SK-N-SH treated with all-trans-retinoic acid at 6 μM for 48 hours (cell line): Measurements from ENCODE around the gene LTBP1.
A peak's percentile ranks its signal among the peaks of the same experiment; 100 is the strongest.
"Not testable (repeated sequence)": the region's sequence is repeated elsewhere in the genome, so short reads cannot be mapped to it uniquely, and the experiment has no call there.

Experiments
- ATAC-seq: fragments of 200-7000 bp; cut with Tn5 transposase; 3 replicates; pipeline ENCODE4 v1.9.1; 2020; ENCODE audit warnings: mild to moderate bottlenecking, moderate library complexity
- BACH2 ChIP-seq: fragments of 250-450 bp; sonication (Bioruptor Pico); IDR thresholded peaks from 2 replicates; pipeline ENCODE4 v1.9.0; 2021; ENCODE audit warnings: mild to moderate bottlenecking, borderline replicate concordance
- CSDC2 ChIP-seq: fragments of 250-450 bp; sonication (Bioruptor Pico); IDR thresholded peaks from 2 replicates; pipeline ENCODE4 v1.5.0; 2020; ENCODE audit warnings: mild to moderate bottlenecking, moderate library complexity
- ESRRG ChIP-seq: fragments of 250-450 bp; sonication (Bioruptor Pico); IDR thresholded peaks from 2 replicates; pipeline ENCODE4 v1.6.1; 2021; ENCODE audit warnings: mild to moderate bottlenecking
- ISL1 ChIP-seq: fragments of 250-450 bp; sonication (Bioruptor Pico); IDR thresholded peaks from 2 replicates; pipeline ENCODE4 v2.1.2; 2022; ENCODE audit warnings: mild to moderate bottlenecking, moderate library complexity
- OSR1 ChIP-seq: fragments of 250-450 bp; sonication (Bioruptor Pico); IDR thresholded peaks from 2 replicates; pipeline ENCODE4 v1.8.0; 2022; ENCODE audit warnings: moderate library complexity, mild to moderate bottlenecking, inconsistent platforms
- PPARA ChIP-seq: fragments of 250-450 bp; sonication (Bioruptor Pico); IDR thresholded peaks from 2 replicates; pipeline ENCODE4 v1.5.0; 2020; ENCODE audit warnings: mild to moderate bottlenecking, borderline replicate concordance
- RARB ChIP-seq: fragments of 250-450 bp; sonication (Bioruptor Pico); IDR thresholded peaks from 2 replicates; pipeline ENCODE4 v1.8.0; 2021; ENCODE audit warnings: mild to moderate bottlenecking, moderate library complexity
- SNAI2 ChIP-seq: fragments of 250-450 bp; sonication (Bioruptor Pico); IDR thresholded peaks from 2 replicates; pipeline ENCODE4 v1.5.0; 2020; ENCODE audit warnings: mild to moderate bottlenecking, moderate library complexity
- TCF4 ChIP-seq: fragments of 250-450 bp; sonication (Bioruptor Pico); IDR thresholded peaks from 2 replicates; pipeline ENCODE4 v1.8.0; 2021; ENCODE audit warnings: mild to moderate bottlenecking, moderate library complexity, borderline replicate concordance
- TOX ChIP-seq: fragments of 250-450 bp; sonication (Bioruptor Pico); IDR thresholded peaks from 2 replicates; pipeline ENCODE4 v1.8.0; 2021; ENCODE audit warnings: mild to moderate bottlenecking, moderate library complexity, borderline replicate concordance
- ZC3H10 ChIP-seq: fragments of 250-450 bp; sonication (Bioruptor Pico); IDR thresholded peaks from 2 replicates; pipeline ENCODE4 v1.5.1; 2021; ENCODE audit warnings: mild to moderate bottlenecking, moderate library complexity
- ZFP3 ChIP-seq: fragments of 250-450 bp; sonication (Bioruptor Pico); IDR thresholded peaks from 2 replicates; pipeline ENCODE4 v1.5.0; 2020; ENCODE audit warnings: mild to moderate bottlenecking, moderate library complexity
- ZFP30 ChIP-seq: fragments of 450-650 bp; formaldehyde crosslinking; IDR thresholded peaks from 2 replicates; pipeline ENCODE4 v1.5.0; 2022; ENCODE audit warnings: mild to moderate bottlenecking, moderate library complexity
- ZNF565 ChIP-seq: fragments of 450-650 bp; formaldehyde crosslinking; conservative IDR thresholded peaks from 2 replicates; pipeline ENCODE4 v1.5.0; 2020; ENCODE audit warnings: low read depth, mild to moderate bottlenecking, moderate library complexity
- ZNF70 ChIP-seq: fragments of 450-650 bp; formaldehyde crosslinking; IDR thresholded peaks from 2 replicates; pipeline ENCODE4 v1.5.0; 2020; ENCODE audit warnings: mild to moderate bottlenecking, moderate library complexity
- ZNF8 ChIP-seq: fragments of 450-650 bp; formaldehyde crosslinking; IDR thresholded peaks from 2 replicates; pipeline ENCODE4 v1.5.0; 2020; ENCODE audit warnings: mild to moderate bottlenecking, moderate library complexity
- TF ChIP-seq, protein P1 (sequence below): fragments of 250-450 bp; sonication (Bioruptor Pico); IDR thresholded peaks from 2 replicates; pipeline ENCODE4 v1.5.0; 2020; ENCODE audit warnings: mild to moderate bottlenecking, moderate library complexity
- TF ChIP-seq, protein P2 (sequence below): fragments of 250-450 bp; sonication (Bioruptor Pico); IDR thresholded peaks from 2 replicates; pipeline ENCODE4 v1.8.0; 2021; ENCODE audit warnings: low read depth, mild to moderate bottlenecking, moderate library complexity, borderline replicate concordance
- TF ChIP-seq, protein P3 (sequence below): fragments of 250-450 bp; sonication (Bioruptor Pico); IDR thresholded peaks from 2 replicates; pipeline ENCODE4 v1.5.1; 2021; ENCODE audit warnings: mild to moderate bottlenecking, moderate library complexity
- TF ChIP-seq, protein P4 (sequence below): fragments of 250-450 bp; sonication (Bioruptor Pico); IDR thresholded peaks from 2 replicates; pipeline ENCODE4 v1.8.0; 2020; ENCODE audit warnings: mild to moderate bottlenecking, moderate library complexity, borderline replicate concordance
- TF ChIP-seq, protein P5 (sequence below): fragments of 250-450 bp; sonication (Bioruptor Pico); IDR thresholded peaks from 2 replicates; pipeline ENCODE4 v1.5.1; 2020; ENCODE audit warnings: low read depth, mild to moderate bottlenecking, moderate library complexity

LTBP1 gene

DNA sequence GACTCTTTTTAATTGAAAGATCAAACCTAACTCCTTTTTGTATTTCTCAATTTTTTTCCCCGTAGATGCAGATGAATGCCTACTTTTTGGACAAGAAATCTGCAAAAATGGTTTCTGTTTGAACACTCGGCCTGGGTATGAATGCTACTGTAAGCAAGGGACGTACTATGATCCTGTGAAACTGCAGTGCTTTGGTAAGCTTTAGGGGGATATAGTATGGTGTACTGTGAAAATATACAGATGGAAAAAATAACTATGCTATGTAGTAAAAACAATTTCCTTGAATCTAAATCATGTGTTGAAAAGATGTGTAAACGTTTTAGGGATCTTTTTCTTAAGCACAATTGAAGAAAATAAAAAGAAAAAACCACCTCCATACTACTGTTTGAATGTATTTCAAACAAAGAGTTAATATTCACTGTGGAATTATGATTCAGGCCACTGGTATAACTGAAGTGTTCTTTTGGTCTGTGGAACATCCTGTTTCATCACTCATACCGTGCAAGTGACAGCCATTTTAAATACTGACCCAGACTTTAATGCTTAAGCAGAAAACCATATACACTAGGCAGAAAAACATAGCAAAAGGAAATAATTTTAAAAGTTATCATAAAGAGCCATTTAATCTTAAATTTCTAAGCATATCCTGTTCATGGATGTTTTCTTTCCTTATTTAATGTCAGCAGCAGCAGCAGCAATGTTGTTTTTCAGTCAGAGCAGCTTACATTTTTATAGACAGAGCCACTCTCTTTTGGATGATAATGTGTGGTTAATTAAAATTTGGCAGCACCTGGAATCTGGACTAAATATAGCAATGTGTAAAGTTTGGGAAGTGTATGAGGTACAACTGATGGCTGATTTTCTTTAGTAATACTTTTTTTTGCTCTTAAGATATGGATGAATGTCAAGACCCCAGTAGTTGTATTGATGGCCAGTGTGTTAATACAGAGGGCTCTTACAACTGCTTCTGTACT lies 416.9 kb downstream of the LTBP1 start:
- peak; percentile 24; the same call in 1 of the 3 replicates for ATAC-seq
- no peak for TF ChIP-seq ISL1 (CRISPR knock-in tag)
- TF ChIP-seq ZFP30 (CRISPR knock-in tag): no peak
- TF ChIP-seq TOX (CRISPR knock-in tag): no peak
- no peak for TF ChIP-seq ZC3H10
- no peak for TF ChIP-seq PPARA (CRISPR knock-in tag)
- TF ChIP-seq SNAI2 (CRISPR knock-in tag): no peak
- TF ChIP-seq, protein P1, sequence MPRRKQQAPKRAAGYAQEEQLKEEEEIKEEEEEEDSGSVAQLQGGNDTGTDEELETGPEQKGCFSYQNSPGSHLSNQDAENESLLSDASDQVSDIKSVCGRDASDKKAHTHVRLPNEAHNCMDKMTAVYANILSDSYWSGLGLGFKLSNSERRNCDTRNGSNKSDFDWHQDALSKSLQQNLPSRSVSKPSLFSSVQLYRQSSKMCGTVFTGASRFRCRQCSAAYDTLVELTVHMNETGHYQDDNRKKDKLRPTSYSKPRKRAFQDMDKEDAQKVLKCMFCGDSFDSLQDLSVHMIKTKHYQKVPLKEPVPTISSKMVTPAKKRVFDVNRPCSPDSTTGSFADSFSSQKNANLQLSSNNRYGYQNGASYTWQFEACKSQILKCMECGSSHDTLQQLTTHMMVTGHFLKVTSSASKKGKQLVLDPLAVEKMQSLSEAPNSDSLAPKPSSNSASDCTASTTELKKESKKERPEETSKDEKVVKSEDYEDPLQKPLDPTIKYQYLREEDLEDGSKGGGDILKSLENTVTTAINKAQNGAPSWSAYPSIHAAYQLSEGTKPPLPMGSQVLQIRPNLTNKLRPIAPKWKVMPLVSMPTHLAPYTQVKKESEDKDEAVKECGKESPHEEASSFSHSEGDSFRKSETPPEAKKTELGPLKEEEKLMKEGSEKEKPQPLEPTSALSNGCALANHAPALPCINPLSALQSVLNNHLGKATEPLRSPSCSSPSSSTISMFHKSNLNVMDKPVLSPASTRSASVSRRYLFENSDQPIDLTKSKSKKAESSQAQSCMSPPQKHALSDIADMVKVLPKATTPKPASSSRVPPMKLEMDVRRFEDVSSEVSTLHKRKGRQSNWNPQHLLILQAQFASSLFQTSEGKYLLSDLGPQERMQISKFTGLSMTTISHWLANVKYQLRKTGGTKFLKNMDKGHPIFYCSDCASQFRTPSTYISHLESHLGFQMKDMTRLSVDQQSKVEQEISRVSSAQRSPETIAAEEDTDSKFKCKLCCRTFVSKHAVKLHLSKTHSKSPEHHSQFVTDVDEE (CRISPR knock-in tag): no peak
- no peak for TF ChIP-seq TCF4 (CRISPR knock-in tag)
- no peak for TF ChIP-seq CSDC2 (CRISPR knock-in tag)
- no peak for TF ChIP-seq OSR1 (CRISPR knock-in tag)

DNA sequence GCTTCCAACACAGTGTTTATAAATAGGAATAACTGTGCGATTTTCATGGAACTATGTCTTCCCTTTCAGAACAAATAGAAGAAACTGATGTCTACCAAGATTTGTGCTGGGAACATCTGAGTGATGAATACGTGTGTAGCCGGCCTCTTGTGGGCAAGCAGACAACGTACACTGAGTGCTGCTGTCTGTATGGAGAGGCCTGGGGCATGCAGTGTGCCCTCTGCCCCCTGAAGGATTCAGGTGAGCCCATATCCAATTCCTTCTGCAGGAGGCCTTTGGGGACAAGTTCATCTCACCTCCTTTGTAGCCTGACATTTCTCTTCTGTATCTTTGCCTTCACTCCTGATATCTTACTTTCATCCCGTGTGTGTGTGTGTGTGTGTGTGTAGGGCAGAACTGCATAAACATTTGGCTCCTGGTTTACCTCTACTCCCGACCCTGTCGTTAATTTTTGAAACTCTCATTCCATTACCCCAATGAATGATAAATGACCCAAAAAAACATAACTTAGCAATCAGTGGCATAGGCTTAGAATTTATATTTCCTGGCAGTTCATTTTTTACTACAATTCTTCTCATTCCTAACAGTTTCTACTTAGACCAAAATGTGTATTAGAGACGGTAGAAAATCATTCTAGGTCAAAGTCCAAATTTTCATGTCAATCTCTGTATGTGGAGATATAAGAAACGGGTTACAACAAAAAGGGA lies 418.7 kb downstream of the LTBP1 start:
- peak; percentile 15 for ATAC-seq
- TF ChIP-seq RARB (no peak), ZNF8 (CRISPR knock-in tag) (no peak), BACH2 (no peak)
- TF ChIP-seq, protein P2, sequence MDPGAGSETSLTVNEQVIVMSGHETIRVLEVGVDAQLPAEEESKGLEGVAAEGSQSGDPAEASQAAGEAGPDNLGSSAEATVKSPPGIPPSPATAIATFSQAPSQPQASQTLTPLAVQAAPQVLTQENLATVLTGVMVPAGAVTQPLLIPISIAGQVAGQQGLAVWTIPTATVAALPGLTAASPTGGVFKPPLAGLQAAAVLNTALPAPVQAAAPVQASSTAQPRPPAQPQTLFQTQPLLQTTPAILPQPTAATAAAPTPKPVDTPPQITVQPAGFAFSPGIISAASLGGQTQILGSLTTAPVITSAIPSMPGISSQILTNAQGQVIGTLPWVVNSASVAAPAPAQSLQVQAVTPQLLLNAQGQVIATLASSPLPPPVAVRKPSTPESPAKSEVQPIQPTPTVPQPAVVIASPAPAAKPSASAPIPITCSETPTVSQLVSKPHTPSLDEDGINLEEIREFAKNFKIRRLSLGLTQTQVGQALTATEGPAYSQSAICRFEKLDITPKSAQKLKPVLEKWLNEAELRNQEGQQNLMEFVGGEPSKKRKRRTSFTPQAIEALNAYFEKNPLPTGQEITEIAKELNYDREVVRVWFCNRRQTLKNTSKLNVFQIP: no peak
- TF ChIP-seq, all 23 proteins: peak for 0

DNA sequence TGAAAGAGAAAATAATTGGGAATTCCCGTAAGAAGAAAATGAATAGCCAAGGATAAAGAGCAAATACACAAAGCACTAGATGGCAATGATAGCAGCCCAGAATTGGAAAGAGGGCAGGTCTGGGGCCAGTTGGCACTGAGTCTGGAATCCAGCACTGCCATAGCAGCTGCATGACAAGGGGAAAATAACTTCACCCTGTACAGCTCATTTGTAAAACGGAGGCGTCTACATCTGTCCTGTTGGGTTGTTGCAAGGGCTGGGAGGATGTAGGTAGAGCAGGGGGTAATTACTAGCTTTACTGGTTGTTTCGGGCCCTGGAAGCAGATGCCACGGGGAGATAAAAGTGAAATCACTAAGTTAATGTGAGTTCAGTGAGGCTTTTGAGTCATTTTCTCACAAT lies 419.7 kb downstream of the LTBP1 start:
- ATAC-seq: peak; percentile 87
- TF ChIP-seq ZNF70 (CRISPR knock-in tag) (no peak), RARB (no peak), OSR1 (CRISPR knock-in tag) (no peak), CSDC2 (CRISPR knock-in tag) (no peak), ZNF8 (CRISPR knock-in tag) (no peak)
- TF ChIP-seq, protein P3, sequence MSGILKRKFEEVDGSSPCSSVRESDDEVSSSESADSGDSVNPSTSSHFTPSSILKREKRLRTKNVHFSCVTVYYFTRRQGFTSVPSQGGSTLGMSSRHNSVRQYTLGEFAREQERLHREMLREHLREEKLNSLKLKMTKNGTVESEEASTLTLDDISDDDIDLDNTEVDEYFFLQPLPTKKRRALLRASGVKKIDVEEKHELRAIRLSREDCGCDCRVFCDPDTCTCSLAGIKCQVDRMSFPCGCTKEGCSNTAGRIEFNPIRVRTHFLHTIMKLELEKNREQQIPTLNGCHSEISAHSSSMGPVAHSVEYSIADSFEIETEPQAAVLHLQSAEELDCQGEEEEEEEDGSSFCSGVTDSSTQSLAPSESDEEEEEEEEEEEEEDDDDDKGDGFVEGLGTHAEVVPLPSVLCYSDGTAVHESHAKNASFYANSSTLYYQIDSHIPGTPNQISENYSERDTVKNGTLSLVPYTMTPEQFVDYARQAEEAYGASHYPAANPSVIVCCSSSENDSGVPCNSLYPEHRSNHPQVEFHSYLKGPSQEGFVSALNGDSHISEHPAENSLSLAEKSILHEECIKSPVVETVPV: no peak

DNA sequence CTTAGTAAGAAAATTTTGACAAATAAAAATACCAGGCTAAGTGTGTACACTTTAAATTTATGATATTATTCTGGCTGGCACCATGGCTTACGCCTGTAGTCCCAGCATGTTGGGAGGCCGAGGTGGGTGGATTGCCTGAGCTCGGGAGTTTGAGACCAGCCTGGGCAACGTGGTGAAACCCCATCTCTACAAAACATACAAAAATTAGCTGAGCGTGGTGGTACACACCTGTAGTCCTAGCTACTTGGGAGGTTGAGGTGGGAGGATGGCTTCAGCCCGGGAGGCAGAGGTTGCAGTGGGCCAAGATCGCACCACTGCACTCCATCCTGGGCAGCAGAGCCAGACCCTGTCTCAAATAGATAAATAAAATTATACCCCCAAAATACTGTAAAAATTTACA lies 421.8 kb downstream of the LTBP1 start:
- not testable (repeated sequence) for ATAC-seq

DNA sequence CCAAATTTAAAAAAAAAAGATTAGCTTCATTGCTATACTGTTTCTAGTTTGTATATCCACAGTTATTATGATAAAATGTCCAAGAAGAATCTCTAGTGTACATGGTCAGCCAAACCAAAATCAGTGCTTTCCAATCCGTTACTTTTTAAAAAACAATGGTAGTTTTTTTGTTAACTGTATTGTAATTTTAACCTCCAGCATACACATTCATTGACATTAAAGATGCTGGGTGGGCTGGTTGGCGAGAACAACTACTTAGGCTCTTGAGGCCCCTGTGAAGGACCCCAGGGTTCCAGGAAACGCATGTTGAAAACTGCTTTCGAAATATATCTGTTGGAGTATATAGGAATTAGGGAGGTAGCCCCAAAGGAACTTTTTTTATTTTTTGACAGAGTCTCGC lies 422.4 kb downstream of the LTBP1 start:
- no peak for ATAC-seq
- TF ChIP-seq ZNF565: no peak
- TF ChIP-seq TOX (CRISPR knock-in tag): no peak
- no peak for TF ChIP-seq ZFP30 (CRISPR knock-in tag)
- TF ChIP-seq, protein P4, sequence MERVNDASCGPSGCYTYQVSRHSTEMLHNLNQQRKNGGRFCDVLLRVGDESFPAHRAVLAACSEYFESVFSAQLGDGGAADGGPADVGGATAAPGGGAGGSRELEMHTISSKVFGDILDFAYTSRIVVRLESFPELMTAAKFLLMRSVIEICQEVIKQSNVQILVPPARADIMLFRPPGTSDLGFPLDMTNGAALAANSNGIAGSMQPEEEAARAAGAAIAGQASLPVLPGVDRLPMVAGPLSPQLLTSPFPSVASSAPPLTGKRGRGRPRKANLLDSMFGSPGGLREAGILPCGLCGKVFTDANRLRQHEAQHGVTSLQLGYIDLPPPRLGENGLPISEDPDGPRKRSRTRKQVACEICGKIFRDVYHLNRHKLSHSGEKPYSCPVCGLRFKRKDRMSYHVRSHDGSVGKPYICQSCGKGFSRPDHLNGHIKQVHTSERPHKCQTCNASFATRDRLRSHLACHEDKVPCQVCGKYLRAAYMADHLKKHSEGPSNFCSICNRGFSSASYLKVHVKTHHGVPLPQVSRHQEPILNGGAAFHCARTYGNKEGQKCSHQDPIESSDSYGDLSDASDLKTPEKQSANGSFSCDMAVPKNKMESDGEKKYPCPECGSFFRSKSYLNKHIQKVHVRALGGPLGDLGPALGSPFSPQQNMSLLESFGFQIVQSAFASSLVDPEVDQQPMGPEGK (CRISPR knock-in tag): no peak
- no peak for TF ChIP-seq PPARA (CRISPR knock-in tag)
- TF ChIP-seq ZC3H10: no peak
- no peak for TF ChIP-seq BACH2
- no peak for TF ChIP-seq TCF4 (CRISPR knock-in tag)
- no peak for TF ChIP-seq ZFP3 (CRISPR knock-in tag)
- TF ChIP-seq, protein P5, sequence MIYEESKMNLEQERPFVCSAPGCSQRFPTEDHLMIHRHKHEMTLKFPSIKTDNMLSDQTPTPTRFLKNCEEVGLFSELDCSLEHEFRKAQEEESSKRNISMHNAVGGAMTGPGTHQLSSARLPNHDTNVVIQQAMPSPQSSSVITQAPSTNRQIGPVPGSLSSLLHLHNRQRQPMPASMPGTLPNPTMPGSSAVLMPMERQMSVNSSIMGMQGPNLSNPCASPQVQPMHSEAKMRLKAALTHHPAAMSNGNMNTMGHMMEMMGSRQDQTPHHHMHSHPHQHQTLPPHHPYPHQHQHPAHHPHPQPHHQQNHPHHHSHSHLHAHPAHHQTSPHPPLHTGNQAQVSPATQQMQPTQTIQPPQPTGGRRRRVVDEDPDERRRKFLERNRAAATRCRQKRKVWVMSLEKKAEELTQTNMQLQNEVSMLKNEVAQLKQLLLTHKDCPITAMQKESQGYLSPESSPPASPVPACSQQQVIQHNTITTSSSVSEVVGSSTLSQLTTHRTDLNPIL (CRISPR knock-in tag): no peak
- no peak for TF ChIP-seq OSR1 (CRISPR knock-in tag)
- no peak for TF ChIP-seq CSDC2 (CRISPR knock-in tag)
- TF ChIP-seq ZNF70 (CRISPR knock-in tag): no peak
- no peak for TF ChIP-seq ZNF8 (CRISPR knock-in tag)
- no peak for TF ChIP-seq SNAI2 (CRISPR knock-in tag)
- TF ChIP-seq ESRRG (CRISPR knock-in tag): no peak
- TF ChIP-seq RARB: no peak
- TF ChIP-seq, protein P2: no peak
